HK-2 (cell line): ENCODE measurements around the gene ZBTB4.
"Not testable (repeated sequence)": the region's sequence is repeated elsewhere in the genome, so short reads cannot be mapped to it uniquely, and the experiment has no call there.

Experiments
- DNase-seq: peaks from one replicate; pipeline ENCODE4 v3.0.0-alpha.2; 2018; ENCODE audit not compliant: unreplicated experiment

ZBTB4 gene

GRCh38 chr17:7470457-7470973, 8.9 kb downstream of the ZBTB4 start:
- DNase-seq = not testable (repeated sequence)

GRCh38 chr17:7469843-7470242, 9.6 kb downstream of the ZBTB4 start:
- DNase-seq = not testable (repeated sequence)

- DNase-seq = no peak
These were observed 10.5 kb downstream of the ZBTB4 start for GRCh38 chr17:7468804-7469389.

- no peak for DNase-seq
These were observed 11.1 kb downstream of the ZBTB4 start for GRCh38 chr17:7468290-7468689.

GRCh38 chr17:7467498-7467897, 11.9 kb downstream of the ZBTB4 start:
- no peak for DNase-seq

- peak; percentile 44 for DNase-seq
These were observed 12.6 kb downstream of the ZBTB4 start for GRCh38 chr17:7466639-7467341.

GRCh38 chr17:7466318-7466638, 13.2 kb downstream of the ZBTB4 start:
- DNase-seq = no peak

GRCh38 chr17:7465597-7466275, 13.7 kb downstream of the ZBTB4 start:
- no peak for DNase-seq

- DNase-seq = no peak
These were observed 15.3 kb downstream of the ZBTB4 start for GRCh38 chr17:7464081-7464480.

GRCh38 chr17:7463372-7463846, 16.0 kb downstream of the ZBTB4 start:
- no peak for DNase-seq

- DNase-seq = no peak
These were observed 16.7 kb downstream of the ZBTB4 start for GRCh38 chr17:7462474-7463371.

GRCh38 chr17:7460850-7461660, 18.4 kb downstream of the ZBTB4 start:
- DNase-seq = no peak

GRCh38 chr17:7459961-7460545, 19.4 kb downstream of the ZBTB4 start:
- no peak for DNase-seq

GRCh38 chr17:7448461-7448860, 31.0 kb downstream of the ZBTB4 start:
- DNase-seq = no peak

GRCh38 chr17:7445619-7445968, 33.8 kb downstream of the ZBTB4 start:
- DNase-seq = peak; percentile 49

- DNase-seq = peak; percentile 55
These were observed 34.5 kb downstream of the ZBTB4 start, which contains the start of gene CHRNB1 for GRCh38 chr17:7444682-7445618. Gene CHRNB1, plus strand, starts transcription at chr17:7445061. Its CDS starts 67 bp downstream, at chr17:7445128.

- DNase-seq = no peak
These were observed 35.6 kb downstream of the ZBTB4 start for GRCh38 chr17:7443499-7444485.

GRCh38 chr17:7442142-7442541, 37.3 kb downstream of the ZBTB4 start:
- DNase-seq = no peak
